Astrocyte of the spinal cord (primary cell): ENCODE results near the gene MBOAT1.

Experiments used
- DNase-seq: peaks from one replicate; pipeline ENCODE4 v3.0.0; 2011; ENCODE audit warnings: low read depth, low spot score
- H3K4me3 ChIP-seq: 2 replicates; pipeline ENCODE4 v1.5.1; 2011; ENCODE audit warnings: low read depth, mild to moderate bottlenecking, low read length, moderate library complexity
- in situ Hi-C: cut with HindIII; loops from 2 replicates; pipeline ENCODE4 v1.10.0; 2017; ENCODE audit warnings: low sequenced_read_pairs
- TF ChIP-seq, protein P1 (sequence below): IDR thresholded peaks from 2 replicates; pipeline ENCODE4 v1.5.1; 2012; ENCODE audit warnings: low read depth, mild to moderate bottlenecking, low read length, inconsistent platforms

MBOAT1 gene

DNA sequence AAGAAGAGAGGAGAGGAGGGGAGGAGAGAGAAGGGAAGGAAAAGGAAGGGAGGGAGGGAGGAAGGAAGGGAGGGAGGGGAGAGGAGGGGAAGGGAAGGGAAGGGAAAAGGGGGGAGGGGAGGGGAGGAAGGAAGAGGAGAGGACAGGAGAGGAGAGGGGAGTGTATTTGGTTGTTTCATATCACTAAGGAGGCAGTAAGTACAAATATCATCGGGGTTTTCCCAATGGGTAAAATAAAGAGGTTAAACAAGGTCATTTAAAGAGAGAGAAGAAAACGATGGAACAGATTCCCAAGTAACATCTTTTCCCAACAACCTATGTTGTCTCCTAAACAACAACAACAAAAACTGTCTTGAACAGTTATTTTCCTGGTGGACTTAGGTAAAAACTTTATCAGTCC is 43.6 kb downstream of the MBOAT1 start:
- in situ Hi-C loops, result no loop called here
- TF ChIP-seq, protein P1, sequence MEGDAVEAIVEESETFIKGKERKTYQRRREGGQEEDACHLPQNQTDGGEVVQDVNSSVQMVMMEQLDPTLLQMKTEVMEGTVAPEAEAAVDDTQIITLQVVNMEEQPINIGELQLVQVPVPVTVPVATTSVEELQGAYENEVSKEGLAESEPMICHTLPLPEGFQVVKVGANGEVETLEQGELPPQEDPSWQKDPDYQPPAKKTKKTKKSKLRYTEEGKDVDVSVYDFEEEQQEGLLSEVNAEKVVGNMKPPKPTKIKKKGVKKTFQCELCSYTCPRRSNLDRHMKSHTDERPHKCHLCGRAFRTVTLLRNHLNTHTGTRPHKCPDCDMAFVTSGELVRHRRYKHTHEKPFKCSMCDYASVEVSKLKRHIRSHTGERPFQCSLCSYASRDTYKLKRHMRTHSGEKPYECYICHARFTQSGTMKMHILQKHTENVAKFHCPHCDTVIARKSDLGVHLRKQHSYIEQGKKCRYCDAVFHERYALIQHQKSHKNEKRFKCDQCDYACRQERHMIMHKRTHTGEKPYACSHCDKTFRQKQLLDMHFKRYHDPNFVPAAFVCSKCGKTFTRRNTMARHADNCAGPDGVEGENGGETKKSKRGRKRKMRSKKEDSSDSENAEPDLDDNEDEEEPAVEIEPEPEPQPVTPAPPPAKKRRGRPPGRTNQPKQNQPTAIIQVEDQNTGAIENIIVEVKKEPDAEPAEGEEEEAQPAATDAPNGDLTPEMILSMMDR, result no peak
- DNase-seq, result no peak
- no peak overlapping the region for H3K4me3 ChIP-seq

DNA sequence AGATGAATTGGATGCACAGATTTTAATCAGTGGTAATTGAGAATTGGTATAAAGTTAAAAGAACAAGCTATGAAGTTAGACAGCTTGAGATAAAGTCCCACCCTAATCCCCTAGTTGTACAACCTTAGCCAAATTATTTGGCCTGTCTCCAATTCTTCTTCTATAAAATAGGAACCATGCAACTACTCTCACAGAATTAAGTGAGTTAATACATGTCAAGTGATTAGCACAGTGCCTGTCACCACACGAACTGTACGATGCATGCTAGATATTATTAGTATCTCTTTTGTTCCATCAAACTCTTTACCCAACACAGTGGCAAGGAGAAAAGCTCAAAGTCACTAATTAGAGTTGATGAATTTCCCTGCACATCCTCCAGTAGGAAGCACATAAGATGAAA is 44.7 kb downstream of the MBOAT1 start:
- TF ChIP-seq, protein P1, result no peak
- in situ Hi-C loops, result no loop called here
- no peak for DNase-seq
- H3K4me3 ChIP-seq, result no peak overlapping the region

DNA sequence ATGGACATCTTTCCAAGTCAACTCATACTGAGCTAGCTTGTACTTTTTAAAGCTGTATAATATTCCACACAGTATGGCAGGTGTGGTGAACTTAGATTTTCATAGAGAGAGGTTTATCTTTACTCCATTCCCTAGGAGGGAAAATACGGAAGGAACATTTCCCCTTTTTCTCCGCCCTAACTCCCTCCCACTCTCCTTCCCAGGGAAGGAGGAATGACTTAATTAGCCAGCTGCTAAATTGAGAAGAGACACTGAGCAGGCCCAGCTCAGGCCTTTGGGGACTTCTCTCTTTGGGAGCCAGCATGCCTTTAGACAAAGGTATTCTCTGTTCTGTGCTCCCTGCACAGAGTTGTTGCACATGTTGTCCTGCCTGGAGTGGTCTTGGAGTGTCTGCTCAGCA is 46.1 kb downstream of the MBOAT1 start:
- TF ChIP-seq, protein P1, result no peak
- DNase-seq, result no peak
- in situ Hi-C loops, result no loop called here
- H3K4me3 ChIP-seq, result no peak overlapping the region

DNA sequence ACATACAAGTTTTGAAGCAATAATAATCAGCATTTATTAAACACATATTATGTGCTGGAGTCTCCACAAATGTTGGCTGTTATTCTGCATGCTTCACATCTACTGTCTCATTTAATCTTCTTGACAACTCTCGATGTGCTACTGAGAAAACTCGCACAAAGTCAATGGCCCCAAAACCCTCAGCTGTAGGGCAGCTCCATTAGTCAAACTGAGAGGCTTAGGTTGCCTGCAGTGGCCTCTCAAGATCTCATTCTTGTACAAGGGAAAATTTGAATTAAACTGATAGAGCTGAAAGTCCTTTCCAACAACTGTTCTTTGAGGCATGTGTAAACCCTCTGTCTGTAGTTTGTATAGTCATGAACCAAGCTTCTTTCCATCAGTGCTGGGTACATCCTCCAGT is 49.8 kb downstream of the MBOAT1 start:
- no peak for DNase-seq
- H3K4me3 ChIP-seq, result no peak overlapping the region
- TF ChIP-seq, protein P1, result no peak
- in situ Hi-C loops, result no loop called here

GRCh38 chr6:20160541-20161283 is 51.6 kb downstream of the MBOAT1 start:
- H3K4me3 ChIP-seq, result no peak overlapping the region
- TF ChIP-seq, protein P1, result no peak
- in situ Hi-C loops, result no loop called here
- DNase-seq, result no peak

DNA sequence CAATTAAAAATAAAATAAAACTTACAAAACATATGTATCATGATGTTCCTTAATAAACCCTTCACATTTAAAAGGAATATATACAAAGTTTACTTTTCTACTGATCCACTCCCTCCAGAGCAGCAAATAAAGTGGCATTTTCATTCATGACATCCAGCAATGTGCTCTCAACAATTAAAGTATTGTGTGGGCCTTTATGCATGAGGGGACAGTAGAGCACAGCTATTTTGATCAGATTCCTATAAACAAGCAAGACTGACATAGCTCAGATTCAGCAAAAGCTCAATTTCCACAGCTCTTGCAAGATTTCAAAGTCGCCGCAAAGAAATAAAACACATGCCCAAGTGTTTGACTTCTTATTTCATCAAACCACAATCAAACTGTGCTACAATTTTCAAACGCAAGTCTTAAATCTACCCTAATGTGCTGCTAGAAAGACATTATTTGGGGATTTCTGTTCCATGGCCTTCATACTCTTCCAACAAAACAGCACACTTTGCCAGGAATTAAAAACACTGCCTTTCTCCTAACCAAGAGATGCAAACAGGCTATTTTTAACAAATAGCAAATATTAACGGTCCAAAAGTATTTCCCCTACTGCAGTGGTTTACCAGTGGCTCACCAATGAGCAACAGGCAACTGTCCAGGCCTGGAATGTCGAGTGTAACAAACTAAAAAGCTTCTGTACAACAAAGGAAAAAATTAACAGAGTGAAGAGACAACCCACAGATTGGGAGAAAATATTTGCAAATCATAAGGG is 52.3 kb downstream of the MBOAT1 start:
- TF ChIP-seq, protein P1, result no peak
- no peak overlapping the region for H3K4me3 ChIP-seq
- in situ Hi-C loops, result no loop called here
- peak; percentile 27 for DNase-seq
